Upper lobe of left lung (tissue), 6 donors: ENCODE measurements around the gene MITF. TPM values are rescaled to one million over a fixed set of nuclear protein-coding genes. Genes with fewer than 3 reads are reported as not detected.
"Not testable (repeated sequence)": the region's sequence is repeated elsewhere in the genome, so short reads cannot be mapped to it uniquely, and the experiment has no call there.

ENCODE experiments used
- ATAC-seq, 2 donors: fragments of 200-7000 bp; cut with Tn5 transposase; one replicate each; pipeline ENCODE4 v1.9.1; 2022; ENCODE audit warnings: mild to moderate bottlenecking in 2 of 2, moderate library complexity in 2 of 2; ENCODE audit not compliant: low FRiP score in 2 of 2
- DNase-seq, 2 donors: peaks; one replicate each; pipeline ENCODE4 v3.0.0-alpha.2; 2019 to 2020
- H3K27ac ChIP-seq, 4 donors: fragments of 200-600 bp; sonication (generic); one replicate each; pipeline ENCODE4 v1.5.1; 2016 to 2019
- H3K27me3 ChIP-seq, 4 donors: fragments of 200-600 bp; sonication (generic); one replicate each; pipeline ENCODE4 v1.5.1; 2017 to 2019
- H3K36me3 ChIP-seq, 4 donors: fragments of 200-600 bp; sonication (generic); one replicate each; pipeline ENCODE4 v1.5.1; 2016 to 2019
- H3K4me1 ChIP-seq, 4 donors: fragments of 200-600 bp; sonication (generic); one replicate each; pipeline ENCODE4 v1.5.1; 2018 to 2019
- H3K4me3 ChIP-seq, 4 donors: fragments of 200-600 bp; sonication (generic); one replicate each; pipeline ENCODE4 v1.5.1; 2017 to 2019; ENCODE audit warnings: mild to moderate bottlenecking in 2 of 4, moderate library complexity in 1 of 4
- H3K9me3 ChIP-seq, 4 donors: fragments of 200-600 bp; sonication (generic); one replicate each; pipeline ENCODE4 v1.5.1; 2018 to 2019
- EP300 ChIP-seq, 4 donors: sonication (generic); formaldehyde crosslinking; IDR thresholded peaks; one replicate each; pipeline ENCODE4 v1.5.1; 2017; ENCODE audit warnings: antibody characterized with exemption in 4 of 4, control low read depth in 2 of 4
- POLR2A ChIP-seq, 4 donors: fragments of 450-650 bp; IDR thresholded peaks; one replicate each; pipeline ENCODE4 v1.5.1; 2016 to 2017; ENCODE audit warnings: antibody characterized with exemption in 4 of 4, mild to moderate bottlenecking in 2 of 4
- POLR2AphosphoS5 ChIP-seq, 2 donors: sonication (generic); formaldehyde crosslinking; IDR thresholded peaks; one replicate each; pipeline ENCODE4 v1.5.1; 2017; ENCODE audit warnings: antibody characterized with exemption in 2 of 2
- WGBS, 2 donors: methylation state at CpG; one replicate each; pipeline ENCODE4 v1.1.5; 2017 to 2018; 5-methylcytosine and 5-hydroxymethylcytosine counted together
- total RNA-seq, 6 donors: library from RNA; depleted of rRNA in 4 of 6; stranded (reverse); fragments of >200 nt in 4 of 6; gene quantifications; one replicate each; pipeline versions ENCODE4 v1.1.0 to v1.2.1, GENCODE V29; 2016 to 2021
- TF ChIP-seq, protein P1 (sequence below), 6 experiments: fragments of 450-650 bp in 4 of 6; fragments of 200-600 bp in 2 of 6; sonication (generic) in 2 of 6; IDR thresholded peaks; one replicate each; pipeline ENCODE4 v1.5.1; 2016 to 2019; ENCODE audit warnings: antibody characterized with exemption in 6 of 6
- donor health status: DM: no; HTN: no; CAD: no; lungs with moderate emphysema.
- donor health status: DM: no; HTN: yes; CAD: no; lungs with severe emphysema.

The MITF gene
- total RNA-seq, 6 donors from 2014 or later, result 21.9 to 37.2 (median 29.5) TPM

DNA sequence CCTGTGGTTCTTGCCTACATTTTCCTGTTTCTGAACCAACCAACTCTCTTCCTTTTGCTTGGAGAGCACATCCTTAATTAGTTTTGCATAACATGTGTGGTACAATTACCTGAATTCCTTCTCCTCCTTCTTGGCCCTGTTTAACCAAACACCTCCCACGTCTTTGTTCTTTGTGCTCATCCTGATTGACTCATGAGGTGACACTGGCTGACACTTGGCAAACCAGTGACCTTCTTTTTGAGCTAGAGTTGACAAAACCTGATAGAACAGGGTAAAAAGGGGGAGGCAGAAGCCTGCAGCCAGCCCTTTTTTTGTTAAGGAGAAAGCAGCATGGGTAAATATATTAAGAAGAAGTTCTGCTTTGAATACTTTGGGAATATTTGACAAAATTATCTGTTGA is 161.1 kb downstream of the MITF start:
- WGBS, 2 donors, result 80 to 88% methylated on average over 1 of the region's 1 CpG

DNA sequence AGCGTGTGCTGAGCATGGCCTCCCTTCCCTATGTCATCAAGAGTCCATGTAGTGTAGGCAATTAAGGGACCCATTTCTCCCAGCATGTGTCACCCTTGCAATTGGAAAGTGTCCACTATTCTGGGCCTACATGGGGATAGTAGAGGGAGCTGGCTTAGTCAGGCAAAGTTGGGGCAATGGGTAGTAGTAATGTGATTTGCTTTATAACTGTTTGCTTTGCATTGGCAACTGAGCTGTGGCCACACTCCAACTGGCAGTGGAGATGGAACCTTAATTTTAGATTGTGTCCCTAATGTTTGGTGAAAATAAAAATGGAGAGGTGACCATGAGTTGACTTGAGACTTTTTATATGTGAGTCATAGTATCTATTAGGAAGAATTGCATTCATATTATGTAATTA is 162.5 kb downstream of the MITF start:
- Histone ChIP-seq H3K4me3 (no peak overlapping the region), H3K36me3 (no peaks in the 10 kb centered on the region), H3K4me1 (no peaks in the 10 kb centered on the region), H3K27ac (no peak overlapping the region), H3K27me3 (no peaks in the 10 kb centered on the region), H3K9me3 (no peaks in the 10 kb centered on the region)
- 100% methylated on average over 1 of the region's 1 CpG for WGBS, 2 donors
- TF ChIP-seq POLR2AphosphoS5 (IDR thresholded peaks at IDR 0.05), result no peak
- no peak for TF ChIP-seq EP300 (IDR thresholded peaks at IDR 0.05)
- TF ChIP-seq POLR2A (IDR thresholded peaks at IDR 0.05), result no peak
- TF ChIP-seq, protein P1, sequence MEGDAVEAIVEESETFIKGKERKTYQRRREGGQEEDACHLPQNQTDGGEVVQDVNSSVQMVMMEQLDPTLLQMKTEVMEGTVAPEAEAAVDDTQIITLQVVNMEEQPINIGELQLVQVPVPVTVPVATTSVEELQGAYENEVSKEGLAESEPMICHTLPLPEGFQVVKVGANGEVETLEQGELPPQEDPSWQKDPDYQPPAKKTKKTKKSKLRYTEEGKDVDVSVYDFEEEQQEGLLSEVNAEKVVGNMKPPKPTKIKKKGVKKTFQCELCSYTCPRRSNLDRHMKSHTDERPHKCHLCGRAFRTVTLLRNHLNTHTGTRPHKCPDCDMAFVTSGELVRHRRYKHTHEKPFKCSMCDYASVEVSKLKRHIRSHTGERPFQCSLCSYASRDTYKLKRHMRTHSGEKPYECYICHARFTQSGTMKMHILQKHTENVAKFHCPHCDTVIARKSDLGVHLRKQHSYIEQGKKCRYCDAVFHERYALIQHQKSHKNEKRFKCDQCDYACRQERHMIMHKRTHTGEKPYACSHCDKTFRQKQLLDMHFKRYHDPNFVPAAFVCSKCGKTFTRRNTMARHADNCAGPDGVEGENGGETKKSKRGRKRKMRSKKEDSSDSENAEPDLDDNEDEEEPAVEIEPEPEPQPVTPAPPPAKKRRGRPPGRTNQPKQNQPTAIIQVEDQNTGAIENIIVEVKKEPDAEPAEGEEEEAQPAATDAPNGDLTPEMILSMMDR (IDR thresholded peaks at IDR 0.05), result no peak
- DNase-seq (no peak), ATAC-seq (no peak)

More for the DNA sequence above, 161.1 kb downstream of the MITF start:
- DNase-seq, result no peak
- ATAC-seq, result no peak
- Histone ChIP-seq H3K4me3 (no peak overlapping the region), H3K36me3 (no peaks in the 10 kb centered on the region), H3K27ac (no peak overlapping the region), H3K9me3 (no peaks in the 10 kb centered on the region), H3K27me3 (no peaks in the 10 kb centered on the region), H3K4me1 (no peaks in the 10 kb centered on the region)
- TF ChIP-seq, protein P1 (IDR thresholded peaks at IDR 0.05), result no peak
- no peak for TF ChIP-seq POLR2A (IDR thresholded peaks at IDR 0.05)
- no peak for TF ChIP-seq POLR2AphosphoS5 (IDR thresholded peaks at IDR 0.05)
- no peak for TF ChIP-seq EP300 (IDR thresholded peaks at IDR 0.05)

DNA sequence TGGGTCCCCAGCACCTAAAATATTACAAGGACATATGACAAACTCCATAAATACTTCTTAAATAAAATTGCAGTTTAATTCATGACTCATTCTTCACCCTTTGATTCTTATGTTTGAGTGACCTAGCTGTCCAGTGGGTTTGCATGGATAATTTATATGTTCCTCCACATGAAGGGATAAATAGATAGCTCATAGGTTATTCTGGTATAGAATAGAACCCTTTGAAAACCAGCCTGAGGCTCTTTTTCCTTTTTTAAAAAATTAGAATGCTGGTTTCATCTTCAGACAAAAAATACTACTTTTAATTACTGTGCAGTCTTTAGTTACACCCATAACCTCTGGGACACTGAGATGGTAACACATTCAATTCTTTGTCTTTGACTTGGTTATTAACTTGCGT is 163.1 kb downstream of the MITF start:
- TF ChIP-seq EP300 (IDR thresholded peaks at IDR 0.05) (no peak), POLR2AphosphoS5 (IDR thresholded peaks at IDR 0.05) (no peak), POLR2A (IDR thresholded peaks at IDR 0.05) (no peak)
- TF ChIP-seq, protein P1 (IDR thresholded peaks at IDR 0.05), result no peak
- H3K27ac ChIP-seq, result no peak overlapping the region
- ATAC-seq (no peak), DNase-seq (no peak)
- no peaks in the 10 kb centered on the region for H3K4me1 ChIP-seq
- no peaks in the 10 kb centered on the region for H3K36me3 ChIP-seq
- no peaks in the 10 kb centered on the region for H3K27me3 ChIP-seq
- WGBS, 2 donors, result 93 to 95% methylated on average over 1 of the region's 1 CpG
- no peak overlapping the region for H3K4me3 ChIP-seq
- no peaks in the 10 kb centered on the region for H3K9me3 ChIP-seq

DNA sequence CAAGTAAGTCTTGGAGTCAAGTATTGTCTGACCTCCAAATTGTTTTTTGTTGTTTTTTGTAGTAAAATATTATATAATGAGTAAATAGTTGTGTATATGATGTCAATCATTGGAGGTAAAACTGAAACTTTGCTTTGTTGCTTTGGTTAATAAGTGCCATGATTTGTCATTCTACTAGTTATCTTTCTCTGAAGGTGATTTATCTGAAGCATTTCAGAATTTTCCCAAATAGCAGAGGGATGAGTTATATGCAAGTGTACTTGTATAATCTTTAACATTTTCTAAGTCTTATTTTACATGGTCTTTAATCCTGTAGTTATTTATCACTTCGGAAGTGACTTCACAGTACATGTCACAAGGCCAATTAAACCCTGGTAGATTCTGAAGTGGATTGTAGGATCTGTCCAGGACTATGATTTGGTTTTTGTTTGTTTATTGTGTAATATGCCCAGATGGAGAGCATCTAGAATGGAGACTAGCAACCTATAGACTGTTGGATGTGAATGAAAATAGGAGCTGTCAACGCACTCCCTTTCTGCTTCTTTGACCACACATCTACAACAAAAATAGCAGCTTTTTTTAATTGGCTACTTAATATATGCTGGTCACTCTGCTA is 167.2 kb downstream of the MITF start:
- DNase-seq, result no peak
- no peak overlapping the region for H3K4me3 ChIP-seq
- no peaks in the 10 kb centered on the region for H3K27me3 ChIP-seq
- no peak for ATAC-seq
- H3K9me3 ChIP-seq, result peaks cover 0 to 4% (median 0%) of the 10 kb centered on the region in 4 donors
- H3K4me1 ChIP-seq, result peaks cover 0 to 3% (median 0%) of the 10 kb centered on the region in 4 donors
- WGBS, 2 donors, result 89 to 94% methylated on average over 2 of the region's 2 CpGs
- no peaks in the 10 kb centered on the region for H3K36me3 ChIP-seq
- H3K27ac ChIP-seq, result no peak overlapping the region
- TF ChIP-seq, protein P1 (IDR thresholded peaks at IDR 0.05), result no peak
- TF ChIP-seq EP300 (IDR thresholded peaks at IDR 0.05) (no peak), POLR2AphosphoS5 (IDR thresholded peaks at IDR 0.05) (no peak), POLR2A (IDR thresholded peaks at IDR 0.05) (no peak)

DNA sequence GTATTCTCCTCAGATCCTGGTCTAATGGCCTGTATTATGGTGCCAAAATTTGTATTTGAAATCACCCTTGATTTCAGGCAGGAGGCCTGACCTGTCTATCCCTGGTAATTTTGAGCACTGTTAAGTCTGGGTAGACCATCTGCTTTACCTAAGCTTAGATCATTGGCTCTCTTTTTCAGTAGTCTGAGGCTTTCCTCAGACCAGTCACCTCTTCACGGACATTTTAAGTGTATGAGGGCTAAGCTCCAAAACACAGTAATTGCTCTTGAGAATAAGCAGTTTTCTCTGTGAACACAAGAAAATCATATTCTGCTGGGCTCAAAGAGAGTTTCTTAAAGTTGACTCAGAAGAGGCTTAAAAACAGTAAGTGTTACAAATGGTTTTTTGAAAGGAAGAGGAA is 168.3 kb downstream of the MITF start:
- TF ChIP-seq EP300 (IDR thresholded peaks at IDR 0.05) (no peak), POLR2AphosphoS5 (IDR thresholded peaks at IDR 0.05) (no peak), POLR2A (IDR thresholded peaks at IDR 0.05) (no peak)
- TF ChIP-seq, protein P1 (IDR thresholded peaks at IDR 0.05), result no peak
- Histone ChIP-seq H3K4me1 (peaks cover 0 to 3% (median 0%) of the 10 kb centered on the region in 4 donors), H3K4me3 (no peak overlapping the region), H3K9me3 (peaks cover 0 to 4% (median 0%) of the 10 kb centered on the region in 4 donors), H3K36me3 (no peaks in the 10 kb centered on the region), H3K27me3 (no peaks in the 10 kb centered on the region), H3K27ac (no peak overlapping the region)
- ATAC-seq (no peak), DNase-seq (no peak)
- 56 to 69% methylated on average over 1 of the region's 1 CpG for WGBS, 2 donors

DNA sequence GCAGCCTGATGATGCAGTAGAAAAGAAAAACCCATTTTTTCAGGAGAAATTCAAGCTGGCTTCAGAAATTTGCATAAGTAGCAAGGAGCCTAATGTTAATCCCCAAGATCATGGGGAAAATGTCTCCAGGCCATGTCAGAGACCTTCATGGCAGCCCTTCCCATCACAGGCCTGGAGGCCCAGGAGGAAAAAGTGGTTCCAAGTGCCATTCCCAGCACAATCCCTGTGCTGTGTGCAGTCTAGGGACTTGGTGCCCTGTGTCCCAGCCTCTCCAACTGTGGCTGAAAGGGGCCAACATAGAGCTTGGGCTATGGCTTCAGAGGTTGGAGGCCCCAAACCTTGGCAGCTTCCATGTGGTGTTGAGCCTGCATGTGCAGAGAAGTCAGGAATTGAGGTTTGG is 170.6 kb downstream of the MITF start:
- not testable (repeated sequence) for ATAC-seq, H3K27me3 ChIP-seq, H3K4me1 ChIP-seq, H3K27ac ChIP-seq, H3K9me3 ChIP-seq, H3K4me3 ChIP-seq, DNase-seq, H3K36me3 ChIP-seq
